ENCODE results near the gene SEZ6. TPM values are rescaled to one million over a fixed set of nuclear protein-coding genes. Genes with fewer than 3 reads are reported as not detected.

The SEZ6 gene
- total RNA-seq, 1 donor from 2014 or later = not detected

DNA sequence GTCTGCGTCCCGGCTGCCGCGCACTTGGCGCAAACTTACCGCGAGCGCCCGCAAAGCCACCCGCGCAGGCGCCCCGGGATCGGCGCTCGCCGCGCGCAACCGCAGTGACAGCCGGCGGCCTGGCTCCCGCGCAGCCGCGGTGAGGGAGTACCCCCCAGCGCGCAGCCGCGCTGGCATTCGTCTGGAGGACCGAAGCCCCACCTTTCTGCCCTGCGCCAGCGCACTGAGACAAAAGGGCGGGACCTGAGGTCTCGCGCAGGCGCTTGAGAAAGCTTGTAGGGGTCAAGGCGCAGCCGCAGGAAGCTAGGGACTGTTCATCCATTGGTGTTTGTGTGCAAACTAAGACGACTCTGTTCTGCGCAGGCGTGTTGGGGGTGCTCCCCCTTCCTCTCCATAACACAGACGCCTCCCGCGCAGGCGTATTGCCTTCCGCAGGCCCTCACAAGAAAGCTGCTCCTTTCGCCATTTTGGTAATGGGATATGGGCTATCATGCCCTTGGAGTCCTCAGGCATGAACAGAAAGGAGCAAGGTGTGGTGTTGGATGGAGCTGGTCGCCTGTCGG lies 54.3 kb downstream of the SEZ6 start, which contains the start of gene PHF12:
Gene PHF12, minus strand, starts transcription at position 91 of the 563 bp plus-strand sequence. CDS start 558 bp downstream, outside the sequence.
- H3K27ac Mint-ChIP-seq (ENCODE audit: unreplicated experiment) = peak within 1 kb of the TSS; percentile 77
- Histone ChIP-seq H3K9me3 (ENCODE audit: insufficient read depth, low read depth, low read length) (no peaks in the 10 kb centered on the region), H3K4me2 (ENCODE audit: low read length) (peak within 1 kb of the TSS; percentile 96), H4K20me1 (ENCODE audit: insufficient read depth, low read length) (peaks cover 32% of the 10 kb centered on the region), H3K4me3 (ENCODE audit: insufficient read depth, low read depth, low read length) (peak within 1 kb of the TSS; percentile 91), H3K36me3 (ENCODE audit: insufficient read depth, low read length) (peaks cover 3% of the 10 kb centered on the region), H3K79me2 (ENCODE audit: insufficient read depth, low read length) (peaks cover 45% of the 10 kb centered on the region), H3K4me1 (ENCODE audit: insufficient read depth, low read length) (peaks cover 31% of the 10 kb centered on the region), H3K9ac (ENCODE audit: low read length) (peak within 1 kb of the TSS; percentile 89), H3K27ac (ENCODE audit: low read depth, low read length) (peak within 1 kb of the TSS; percentile 97), H3K27me3 (ENCODE audit: insufficient read depth, low read length) (no peaks in the 10 kb centered on the region), H2AFZ (ENCODE audit: low read depth, low read length) (peak within 1 kb of the TSS; percentile 91)
- peak; percentile 62 for FAIRE-seq
- TF ChIP-seq EZH2 (IDR thresholded peaks at IDR 0.05; ENCODE audit: insufficient read depth, low read length) = no peak
- H3K36me3 Mint-ChIP-seq (ENCODE audit: low read depth, unreplicated experiment) = peaks cover 6% of the 10 kb centered on the region
- peak; percentile 99 for DNase-seq (ENCODE audit: low read depth)
- H3K4me1 Mint-ChIP-seq (ENCODE audit: low read depth, unreplicated experiment) = peaks cover 8% of the 10 kb centered on the region
- H3K9me3 Mint-ChIP-seq (ENCODE audit: unreplicated experiment) = no peaks in the 10 kb centered on the region
- H3K4me3 Mint-ChIP-seq (ENCODE audit: unreplicated experiment) = peak within 1 kb of the TSS; percentile 95
- H3K27me3 Mint-ChIP-seq (ENCODE audit: low read depth, unreplicated experiment) = no peaks in the 10 kb centered on the region

DNA sequence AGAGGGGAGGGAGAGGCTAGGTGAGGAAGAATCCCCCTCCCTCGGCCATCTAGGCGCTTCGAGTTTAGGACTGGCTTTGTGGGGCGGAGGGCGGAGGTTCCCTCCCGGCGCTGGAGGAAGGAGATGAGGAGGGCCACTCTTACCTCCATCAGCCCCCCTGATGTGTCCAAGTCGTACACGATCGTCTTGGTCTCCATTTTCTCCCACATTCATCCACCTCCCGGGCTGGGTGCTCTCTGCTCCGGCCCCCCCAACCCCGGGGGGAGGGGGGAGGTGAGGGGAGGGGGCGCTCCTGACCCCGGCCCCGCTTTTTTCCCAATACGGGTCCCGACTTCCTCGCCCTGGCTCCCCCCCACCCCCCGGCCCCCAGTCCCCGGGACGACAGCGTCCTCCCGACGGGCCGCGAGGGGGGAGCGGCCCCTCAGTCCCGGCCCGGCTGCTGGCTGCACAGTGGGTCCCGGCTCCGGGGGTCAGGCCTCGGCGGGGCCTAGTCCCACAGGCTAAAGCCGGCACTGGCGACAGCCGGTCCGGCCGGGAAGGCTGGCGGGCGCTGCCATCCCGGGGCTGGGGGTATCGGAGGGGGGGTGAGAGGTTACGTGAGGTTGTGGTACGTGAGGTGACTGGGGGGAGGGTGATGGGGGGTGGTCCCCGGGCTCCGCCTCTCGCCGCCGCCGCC lies 54.9 kb downstream of the SEZ6 start:
- H3K27me3 ChIP-seq (ENCODE audit: insufficient read depth, low read length) = no peaks in the 10 kb centered on the region
- TF ChIP-seq, protein P1, sequence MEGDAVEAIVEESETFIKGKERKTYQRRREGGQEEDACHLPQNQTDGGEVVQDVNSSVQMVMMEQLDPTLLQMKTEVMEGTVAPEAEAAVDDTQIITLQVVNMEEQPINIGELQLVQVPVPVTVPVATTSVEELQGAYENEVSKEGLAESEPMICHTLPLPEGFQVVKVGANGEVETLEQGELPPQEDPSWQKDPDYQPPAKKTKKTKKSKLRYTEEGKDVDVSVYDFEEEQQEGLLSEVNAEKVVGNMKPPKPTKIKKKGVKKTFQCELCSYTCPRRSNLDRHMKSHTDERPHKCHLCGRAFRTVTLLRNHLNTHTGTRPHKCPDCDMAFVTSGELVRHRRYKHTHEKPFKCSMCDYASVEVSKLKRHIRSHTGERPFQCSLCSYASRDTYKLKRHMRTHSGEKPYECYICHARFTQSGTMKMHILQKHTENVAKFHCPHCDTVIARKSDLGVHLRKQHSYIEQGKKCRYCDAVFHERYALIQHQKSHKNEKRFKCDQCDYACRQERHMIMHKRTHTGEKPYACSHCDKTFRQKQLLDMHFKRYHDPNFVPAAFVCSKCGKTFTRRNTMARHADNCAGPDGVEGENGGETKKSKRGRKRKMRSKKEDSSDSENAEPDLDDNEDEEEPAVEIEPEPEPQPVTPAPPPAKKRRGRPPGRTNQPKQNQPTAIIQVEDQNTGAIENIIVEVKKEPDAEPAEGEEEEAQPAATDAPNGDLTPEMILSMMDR (IDR thresholded peaks at IDR 0.05; ENCODE audit: insufficient read depth, low read depth, low read length) = no peak
- no peak for TF ChIP-seq EZH2 (IDR thresholded peaks at IDR 0.05; ENCODE audit: insufficient read depth, low read length)
- no peaks in the 10 kb centered on the region for H3K9me3 ChIP-seq (ENCODE audit: insufficient read depth, low read depth, low read length)
- Mint-ChIP-seq H3K27me3 (ENCODE audit: low read depth, unreplicated experiment) (no peaks in the 10 kb centered on the region), H3K4me3 (ENCODE audit: unreplicated experiment) (peak overlapping the region; percentile 95), H3K4me1 (ENCODE audit: low read depth, unreplicated experiment) (peaks cover 13% of the 10 kb centered on the region), H3K9me3 (ENCODE audit: unreplicated experiment) (no peaks in the 10 kb centered on the region), H3K36me3 (ENCODE audit: low read depth, unreplicated experiment) (peaks cover 6% of the 10 kb centered on the region), H3K27ac (ENCODE audit: unreplicated experiment) (peak overlapping the region; percentile 77)
- H3K4me3 ChIP-seq (ENCODE audit: insufficient read depth, low read depth, low read length) = peak overlapping the region; percentile 86
- H3K27ac ChIP-seq (ENCODE audit: low read depth, low read length) = peak overlapping the region; percentile 87
- H3K36me3 ChIP-seq (ENCODE audit: insufficient read depth, low read length) = peaks cover 3% of the 10 kb centered on the region
- peak overlapping the region; percentile 89 for H3K9ac ChIP-seq (ENCODE audit: low read length)
- FAIRE-seq (no peak), DNase-seq (ENCODE audit: low read depth) (no peak)
- peaks cover 50% of the 10 kb centered on the region for H3K79me2 ChIP-seq (ENCODE audit: insufficient read depth, low read length)
- H3K4me2 ChIP-seq (ENCODE audit: low read length) = peak overlapping the region; percentile 96
- H3K4me1 ChIP-seq (ENCODE audit: insufficient read depth, low read length) = peaks cover 37% of the 10 kb centered on the region
- no peak overlapping the region for H2AFZ ChIP-seq (ENCODE audit: low read depth, low read length)
- peaks cover 37% of the 10 kb centered on the region for H4K20me1 ChIP-seq (ENCODE audit: insufficient read depth, low read length)

DNA sequence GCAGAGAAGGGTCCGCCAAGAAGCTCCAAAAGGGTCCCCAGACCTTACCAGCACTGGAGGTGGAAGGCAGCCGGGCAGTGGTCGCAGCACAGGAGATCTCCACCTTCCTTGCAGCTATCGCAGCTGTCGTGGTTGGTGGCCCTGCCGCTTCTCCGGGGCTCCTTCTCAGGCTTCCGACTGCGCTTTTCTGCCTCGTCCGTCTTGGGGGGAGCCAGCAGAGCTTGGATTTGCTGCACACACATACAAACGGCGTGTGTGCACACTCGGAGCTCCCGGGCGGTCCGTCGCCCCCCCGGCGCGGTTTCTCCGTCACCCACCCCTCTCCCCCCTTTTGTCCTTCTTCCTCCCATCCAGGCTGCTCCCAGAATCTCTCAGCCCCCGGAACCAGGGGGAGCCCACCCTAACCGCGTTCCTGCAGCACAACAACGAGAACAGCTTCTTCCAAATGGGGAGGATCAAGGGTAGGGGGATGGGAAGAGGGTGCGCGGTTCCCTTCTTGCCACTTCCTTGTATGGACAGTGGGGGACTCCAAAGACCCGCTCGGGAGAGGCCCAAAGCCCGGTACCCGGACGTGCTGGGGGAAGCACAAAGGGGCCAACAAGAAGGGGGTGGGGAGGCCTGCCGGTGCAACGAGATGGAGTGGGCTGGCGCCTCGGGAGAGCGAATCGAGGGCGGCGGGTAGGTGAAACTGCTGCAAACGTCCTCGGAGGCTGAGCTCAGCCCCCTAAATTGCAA lies 55.6 kb downstream of the SEZ6 start:
- peak overlapping the region; percentile 49 for H2AFZ ChIP-seq (ENCODE audit: low read depth, low read length)
- peak overlapping the region; percentile 95 for H3K4me3 Mint-ChIP-seq (ENCODE audit: unreplicated experiment)

More for the DNA sequence above, 55.6 kb downstream of the SEZ6 start:
- peaks cover 44% of the 10 kb centered on the region for H3K4me1 ChIP-seq (ENCODE audit: insufficient read depth, low read length)
- peaks cover 3% of the 10 kb centered on the region for H3K36me3 ChIP-seq (ENCODE audit: insufficient read depth, low read length)
- H3K27me3 ChIP-seq (ENCODE audit: insufficient read depth, low read length) = no peaks in the 10 kb centered on the region
- TF ChIP-seq EZH2 (IDR thresholded peaks at IDR 0.05; ENCODE audit: insufficient read depth, low read length) = no peak
- TF ChIP-seq, protein P1 (IDR thresholded peaks at IDR 0.05; ENCODE audit: insufficient read depth, low read depth, low read length) = no peak
- peak overlapping the region; percentile 96 for H3K4me2 ChIP-seq (ENCODE audit: low read length)
- Mint-ChIP-seq H3K9me3 (ENCODE audit: unreplicated experiment) (no peaks in the 10 kb centered on the region), H3K36me3 (ENCODE audit: low read depth, unreplicated experiment) (peaks cover 6% of the 10 kb centered on the region), H3K27me3 (ENCODE audit: low read depth, unreplicated experiment) (no peaks in the 10 kb centered on the region), H3K4me1 (ENCODE audit: low read depth, unreplicated experiment) (peaks cover 19% of the 10 kb centered on the region), H3K27ac (ENCODE audit: unreplicated experiment) (peak overlapping the region; percentile 77)
- peak overlapping the region; percentile 86 for H3K4me3 ChIP-seq (ENCODE audit: insufficient read depth, low read depth, low read length)
- peak overlapping the region; percentile 89 for H3K9ac ChIP-seq (ENCODE audit: low read length)
- H4K20me1 ChIP-seq (ENCODE audit: insufficient read depth, low read length) = peaks cover 44% of the 10 kb centered on the region
- H3K27ac ChIP-seq (ENCODE audit: low read depth, low read length) = peak overlapping the region; percentile 87
- peaks cover 56% of the 10 kb centered on the region for H3K79me2 ChIP-seq (ENCODE audit: insufficient read depth, low read length)
- no peaks in the 10 kb centered on the region for H3K9me3 ChIP-seq (ENCODE audit: insufficient read depth, low read depth, low read length)
- FAIRE-seq (no peak), DNase-seq (ENCODE audit: low read depth) (peak; percentile 37)
